Mammary epithelial cell (primary cell): Measurements from ENCODE around the gene SRPK3.
"Not testable (repeated sequence)": the region's sequence is repeated elsewhere in the genome, so short reads cannot be mapped to it uniquely, and the experiment has no call there.

Source experiments
- EZH2 ChIP-seq: IDR thresholded peaks from 2 replicates; pipeline ENCODE4 v1.6.1; 2012; ENCODE audit warnings: low read length, inconsistent platforms, borderline replicate concordance
- TF ChIP-seq, protein P1 (sequence below), 2 donors: IDR thresholded peaks in 1 of 2; conservative IDR thresholded peaks in 1 of 2; 2 replicates each; pipeline ENCODE4 v1.5.1; 2011 to 2012; ENCODE audit warnings: inconsistent platforms in 2 of 2, low read length in 2 of 2, mild to moderate bottlenecking in 2 of 2, control low read depth in 1 of 2, low read depth in 1 of 2; ENCODE audit not compliant: insufficient read depth in 1 of 2; ENCODE audit errors: extremely low read depth in 1 of 2

DNA sequence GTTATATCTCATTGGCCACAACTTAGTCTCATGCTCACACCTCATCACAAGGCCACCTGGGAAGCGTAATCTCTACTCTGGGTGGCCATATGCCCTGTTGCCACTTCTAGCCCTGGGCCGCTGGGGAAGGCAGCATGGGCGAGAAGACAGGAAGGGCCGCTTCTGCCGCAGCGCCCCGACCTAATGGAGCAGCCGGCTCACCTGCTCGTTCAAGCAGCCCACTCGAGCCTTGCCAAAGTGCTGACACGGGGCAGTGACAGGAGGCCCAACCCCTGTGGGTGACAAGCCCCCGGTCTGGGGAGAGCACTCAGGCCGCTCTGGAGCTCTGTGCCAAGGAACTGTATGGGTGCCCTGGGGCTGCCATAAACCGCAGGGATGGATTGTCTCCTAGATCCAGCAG is 38.7 kb upstream of the SRPK3 start:
- TF ChIP-seq, protein P1, sequence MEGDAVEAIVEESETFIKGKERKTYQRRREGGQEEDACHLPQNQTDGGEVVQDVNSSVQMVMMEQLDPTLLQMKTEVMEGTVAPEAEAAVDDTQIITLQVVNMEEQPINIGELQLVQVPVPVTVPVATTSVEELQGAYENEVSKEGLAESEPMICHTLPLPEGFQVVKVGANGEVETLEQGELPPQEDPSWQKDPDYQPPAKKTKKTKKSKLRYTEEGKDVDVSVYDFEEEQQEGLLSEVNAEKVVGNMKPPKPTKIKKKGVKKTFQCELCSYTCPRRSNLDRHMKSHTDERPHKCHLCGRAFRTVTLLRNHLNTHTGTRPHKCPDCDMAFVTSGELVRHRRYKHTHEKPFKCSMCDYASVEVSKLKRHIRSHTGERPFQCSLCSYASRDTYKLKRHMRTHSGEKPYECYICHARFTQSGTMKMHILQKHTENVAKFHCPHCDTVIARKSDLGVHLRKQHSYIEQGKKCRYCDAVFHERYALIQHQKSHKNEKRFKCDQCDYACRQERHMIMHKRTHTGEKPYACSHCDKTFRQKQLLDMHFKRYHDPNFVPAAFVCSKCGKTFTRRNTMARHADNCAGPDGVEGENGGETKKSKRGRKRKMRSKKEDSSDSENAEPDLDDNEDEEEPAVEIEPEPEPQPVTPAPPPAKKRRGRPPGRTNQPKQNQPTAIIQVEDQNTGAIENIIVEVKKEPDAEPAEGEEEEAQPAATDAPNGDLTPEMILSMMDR (conservative IDR thresholded peaks at IDR 0.05 in 1 of 2, IDR thresholded peaks at IDR 0.05 in 1 of 2; ENCODE audit: extremely low read depth in 1 of 2, insufficient read depth in 1 of 2, low read depth in 1 of 2, low read length in 2 of 2): not testable (repeated sequence)
- TF ChIP-seq EZH2: not testable (repeated sequence)
